ENCODE measurements around the gene ITGA3. TPM values are rescaled to one million over a fixed set of nuclear protein-coding genes. Genes with fewer than 3 reads are reported as not detected.
"Not testable (repeated sequence)": the region's sequence is repeated elsewhere in the genome, so short reads cannot be mapped to it uniquely, and the experiment has no call there.

The ITGA3 gene
- total RNA-seq, 1 donor from 2014 or later: 341 TPM

- DNase-seq (ENCODE audit: extremely low read depth, low read depth, low spot score): no peak
Observed at GRCh38 chr17:50034498-50035364, 21.2 kb upstream of the ITGA3 start.

GRCh38 chr17:50035421-50035879, 20.5 kb upstream of the ITGA3 start:
- DNase-seq (ENCODE audit: extremely low read depth, low read depth, low spot score): no peak

- no peak for DNase-seq (ENCODE audit: extremely low read depth, low read depth, low spot score)
Observed at GRCh38 chr17:50035945-50036344, 20.0 kb upstream of the ITGA3 start.

- no peak for DNase-seq (ENCODE audit: extremely low read depth, low read depth, low spot score)
Observed at GRCh38 chr17:50036455-50037261, 19.3 kb upstream of the ITGA3 start.

GRCh38 chr17:50037321-50038107, 18.4 kb upstream of the ITGA3 start:
- no peak for DNase-seq (ENCODE audit: extremely low read depth, low read depth, low spot score)

- no peak for DNase-seq (ENCODE audit: extremely low read depth, low read depth, low spot score)
Observed at GRCh38 chr17:50039058-50039457, 16.9 kb upstream of the ITGA3 start.

GRCh38 chr17:50040496-50040895, 15.4 kb upstream of the ITGA3 start:
- not testable (repeated sequence) for DNase-seq (ENCODE audit: extremely low read depth, low read depth, low spot score)

GRCh38 chr17:50042211-50042610, 13.7 kb upstream of the ITGA3 start:
- DNase-seq (ENCODE audit: extremely low read depth, low read depth, low spot score): no peak

- DNase-seq (ENCODE audit: extremely low read depth, low read depth, low spot score): no peak
Observed at GRCh38 chr17:50043290-50044148, 12.4 kb upstream of the ITGA3 start.

GRCh38 chr17:50044483-50044882, 11.4 kb upstream of the ITGA3 start:
- no peak for DNase-seq (ENCODE audit: extremely low read depth, low read depth, low spot score)

- no peak for DNase-seq (ENCODE audit: extremely low read depth, low read depth, low spot score)
Observed at GRCh38 chr17:50045154-50045553, 10.8 kb upstream of the ITGA3 start.

- no peak for DNase-seq (ENCODE audit: extremely low read depth, low read depth, low spot score)
Observed at GRCh38 chr17:50046179-50046578, 9.7 kb upstream of the ITGA3 start.

- no peak for DNase-seq (ENCODE audit: extremely low read depth, low read depth, low spot score)
Observed at GRCh38 chr17:50046667-50047066, 9.2 kb upstream of the ITGA3 start.

GRCh38 chr17:50047083-50047482, 8.8 kb upstream of the ITGA3 start:
- no peak for DNase-seq (ENCODE audit: extremely low read depth, low read depth, low spot score)

GRCh38 chr17:50047488-50048126, 8.3 kb upstream of the ITGA3 start:
- DNase-seq (ENCODE audit: extremely low read depth, low read depth, low spot score): no peak

- no peak for DNase-seq (ENCODE audit: extremely low read depth, low read depth, low spot score)
Observed at GRCh38 chr17:50048146-50048720, 7.7 kb upstream of the ITGA3 start.

GRCh38 chr17:50048988-50049387, 6.9 kb upstream of the ITGA3 start:
- DNase-seq (ENCODE audit: extremely low read depth, low read depth, low spot score): no peak

GRCh38 chr17:50049636-50050035, 6.3 kb upstream of the ITGA3 start:
- no peak for DNase-seq (ENCODE audit: extremely low read depth, low read depth, low spot score)

GRCh38 chr17:50050431-50051032, 5.4 kb upstream of the ITGA3 start:
- DNase-seq (ENCODE audit: extremely low read depth, low read depth, low spot score): no peak
